Measurements from ENCODE around the gene LAMTOR2. TPM values are rescaled to one million over a fixed set of nuclear protein-coding genes. Genes with fewer than 3 reads are reported as not detected.
"Not testable (repeated sequence)": the region's sequence is repeated elsewhere in the genome, so short reads cannot be mapped to it uniquely, and the experiment has no call there.

The LAMTOR2 gene
- total RNA-seq, 2 experiments from 2014 or later: 72.4 to 74.1 TPM

DNA sequence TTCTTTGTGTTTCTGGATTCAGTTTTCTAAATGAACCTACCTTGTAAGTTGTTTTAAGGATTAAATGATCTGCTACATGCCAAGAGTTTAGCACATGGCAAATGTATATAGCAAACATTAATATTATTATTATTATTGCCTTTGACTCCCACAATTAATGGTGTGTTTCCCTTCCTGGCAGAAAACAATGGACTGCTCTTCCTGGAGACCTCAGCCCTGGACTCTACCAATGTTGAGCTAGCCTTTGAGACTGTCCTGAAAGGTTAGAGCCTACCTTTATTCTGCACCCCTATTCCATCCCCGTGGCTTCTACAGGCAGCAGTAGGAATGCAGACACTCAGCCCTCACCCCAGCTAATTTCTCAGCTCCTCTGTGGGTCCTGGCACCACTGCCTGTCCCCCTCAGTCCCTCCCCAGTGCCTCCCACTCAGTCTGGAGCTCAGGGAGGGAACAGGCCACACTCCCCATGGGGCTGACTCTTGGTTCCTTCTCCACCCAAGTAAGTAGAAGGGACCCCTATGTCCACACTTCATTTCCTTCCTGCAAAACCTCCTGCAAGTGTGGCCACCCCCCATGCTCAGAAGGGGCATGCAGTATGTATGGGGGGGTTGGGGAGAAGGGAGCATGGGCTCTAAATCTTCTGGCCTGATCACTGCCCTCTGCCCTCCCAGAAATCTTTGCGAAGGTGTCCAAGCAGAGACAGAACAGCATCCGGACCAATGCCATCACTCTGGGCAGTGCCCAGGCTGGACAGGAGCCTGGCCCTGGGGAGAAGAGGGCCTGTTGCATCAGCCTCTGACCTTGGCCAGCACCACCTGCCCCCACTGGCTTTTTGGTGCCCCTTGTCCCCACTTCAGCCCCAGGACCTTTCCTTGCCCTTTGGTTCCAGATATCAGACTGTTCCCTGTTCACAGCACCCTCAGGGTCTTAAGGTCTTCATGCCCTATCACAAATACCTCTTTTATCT, 15.2 kb downstream of the LAMTOR2 start:
- no peak overlapping the region for H3K4me3 Mint-ChIP-seq
- H3K4me1 Mint-ChIP-seq (ENCODE audit: low read depth): peaks cover 10% of the 10 kb centered on the region
- ChIA-PET CTCF (no interaction called here), POLR2A (no interaction called here)
- H3K27ac Mint-ChIP-seq: no peak overlapping the region
- H3K27me3 Mint-ChIP-seq (ENCODE audit: low read depth): peaks cover 10% of the 10 kb centered on the region
- ATAC-seq: no peak
- no peaks in the 10 kb centered on the region for H3K36me3 Mint-ChIP-seq (ENCODE audit: low read depth)
- no peak for DNase-seq
- H3K9me3 Mint-ChIP-seq (ENCODE audit: insufficient read depth): no peaks in the 10 kb centered on the region

- POLR2A ChIA-PET: no interaction called here
- no peak overlapping the region for H3K4me3 Mint-ChIP-seq
These were observed 16.0 kb downstream of the LAMTOR2 start for GRCh38 chr1:156070548-156070947.

DNA sequence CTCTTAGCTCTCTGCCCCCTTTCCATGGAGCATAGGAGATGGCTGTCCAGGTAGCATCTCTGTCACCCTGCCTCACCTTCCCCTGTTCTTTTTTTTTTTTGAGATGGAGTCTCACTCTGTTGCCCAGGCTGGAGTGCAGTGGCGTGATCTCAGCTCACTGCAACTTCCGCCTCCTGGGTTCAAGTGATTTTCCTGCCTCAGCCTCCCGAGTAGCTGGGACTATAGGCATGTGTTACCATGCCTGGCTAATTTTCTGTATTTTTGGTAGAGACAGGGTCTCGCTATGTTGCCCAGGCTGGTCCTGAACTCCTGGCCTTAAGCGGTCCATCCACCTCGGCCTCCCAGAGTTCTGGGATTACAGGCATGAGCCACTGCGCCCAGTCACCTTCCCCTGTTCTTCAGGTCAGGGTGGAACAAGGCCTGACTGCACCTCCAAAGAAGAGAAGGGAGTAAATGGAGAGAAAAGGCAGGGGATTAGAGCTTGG, 16.8 kb downstream of the LAMTOR2 start:
- H3K9me3 Mint-ChIP-seq (ENCODE audit: insufficient read depth); POLR2A ChIA-PET; H3K27ac Mint-ChIP-seq; ATAC-seq; DNase-seq; H3K4me1 Mint-ChIP-seq (ENCODE audit: low read depth); H3K4me3 Mint-ChIP-seq; H3K36me3 Mint-ChIP-seq (ENCODE audit: low read depth); CTCF ChIA-PET: not testable (repeated sequence)
- peaks cover 17% of the 10 kb centered on the region for H3K27me3 Mint-ChIP-seq (ENCODE audit: low read depth)

More at GRCh38 chr1:156070548-156070947, 16.0 kb downstream of the LAMTOR2 start:
- H3K27ac Mint-ChIP-seq: no peak overlapping the region
- peaks cover 14% of the 10 kb centered on the region for H3K27me3 Mint-ChIP-seq (ENCODE audit: low read depth)
- H3K4me1 Mint-ChIP-seq (ENCODE audit: low read depth): peaks cover 12% of the 10 kb centered on the region
- CTCF ChIA-PET: no interaction called here
- DNase-seq (no peak), ATAC-seq (no peak)
- no peaks in the 10 kb centered on the region for H3K9me3 Mint-ChIP-seq (ENCODE audit: insufficient read depth)
- H3K36me3 Mint-ChIP-seq (ENCODE audit: low read depth): no peaks in the 10 kb centered on the region

DNA sequence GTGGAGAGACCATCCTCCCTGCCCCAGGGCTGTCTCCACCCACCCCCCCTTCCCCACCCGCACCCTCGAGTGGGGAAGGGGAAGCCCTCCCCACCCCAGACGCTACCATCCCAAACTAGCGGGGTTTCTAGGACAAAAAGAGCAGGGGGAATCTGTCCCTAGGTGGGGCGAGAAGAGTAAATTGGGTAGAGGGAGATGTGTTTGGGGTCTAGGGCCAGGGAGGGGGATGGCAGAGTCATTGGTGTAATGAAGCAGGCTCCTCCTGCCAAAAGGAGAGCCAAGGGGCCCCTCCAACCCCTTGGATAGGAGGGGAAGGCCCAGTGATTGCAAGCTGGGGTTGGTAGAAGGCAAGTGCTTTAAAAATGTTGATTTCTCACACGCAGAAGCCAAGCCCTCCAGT, 17.7 kb downstream of the LAMTOR2 start:
- peaks cover 3% of the 10 kb centered on the region for H3K4me1 Mint-ChIP-seq (ENCODE audit: low read depth)
- H3K27ac Mint-ChIP-seq: no peak overlapping the region
- ChIA-PET CTCF (interaction anchor here (0.9 to 1.5 kb wide), 2 partner anchors 9 to 24 kb away, joined by 3 read pairs; no protein-coding TSS in a partner anchor), POLR2A (no interaction called here)
- no peak for ATAC-seq
- DNase-seq: no peak
- peaks cover 17% of the 10 kb centered on the region for H3K27me3 Mint-ChIP-seq (ENCODE audit: low read depth)
- no peaks in the 10 kb centered on the region for H3K36me3 Mint-ChIP-seq (ENCODE audit: low read depth)
- no peak overlapping the region for H3K4me3 Mint-ChIP-seq
- H3K9me3 Mint-ChIP-seq (ENCODE audit: insufficient read depth): no peaks in the 10 kb centered on the region

DNA sequence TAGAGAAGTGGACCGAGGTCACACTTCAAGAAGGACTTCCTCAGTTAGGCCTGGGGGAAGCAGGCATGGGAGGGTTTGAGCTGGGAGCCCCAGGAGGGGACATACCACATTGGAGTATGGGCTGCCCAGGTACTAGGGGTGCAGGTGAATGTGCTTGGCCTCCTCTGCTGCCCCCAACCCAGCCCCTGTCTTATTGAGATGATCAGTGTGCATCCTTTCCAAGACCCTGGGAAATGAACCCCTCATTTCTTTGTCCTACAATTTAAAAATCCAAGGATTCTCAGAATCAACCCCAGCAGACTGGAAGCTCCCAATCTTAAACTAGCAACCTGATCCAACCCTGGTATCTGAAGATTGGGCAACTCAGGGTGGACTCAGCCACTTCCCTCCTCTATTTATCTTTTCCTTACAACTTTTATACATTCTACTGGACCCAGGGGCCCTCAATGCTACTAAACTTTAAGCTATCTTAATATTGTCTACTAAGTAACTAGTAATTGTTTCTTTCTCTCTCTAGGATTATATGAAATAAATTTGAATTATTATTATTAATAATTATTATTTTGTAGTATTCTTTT, 18.6 kb downstream of the LAMTOR2 start:
- no peak for ATAC-seq
- Mint-ChIP-seq H3K4me1 (ENCODE audit: low read depth) (peaks cover 3% of the 10 kb centered on the region), H3K36me3 (ENCODE audit: low read depth) (no peaks in the 10 kb centered on the region), H3K27me3 (ENCODE audit: low read depth) (peaks cover 22% of the 10 kb centered on the region), H3K4me3 (no peak overlapping the region), H3K27ac (no peak overlapping the region), H3K9me3 (ENCODE audit: insufficient read depth) (no peaks in the 10 kb centered on the region)
- ChIA-PET POLR2A (no interaction called here), CTCF (interaction anchor here (0.9 to 1.5 kb wide), 4 partner anchors 10 to 822 kb away, joined by 3 to 4 read pairs (median 3); no protein-coding TSS in a partner anchor)
- DNase-seq: no peak

DNA sequence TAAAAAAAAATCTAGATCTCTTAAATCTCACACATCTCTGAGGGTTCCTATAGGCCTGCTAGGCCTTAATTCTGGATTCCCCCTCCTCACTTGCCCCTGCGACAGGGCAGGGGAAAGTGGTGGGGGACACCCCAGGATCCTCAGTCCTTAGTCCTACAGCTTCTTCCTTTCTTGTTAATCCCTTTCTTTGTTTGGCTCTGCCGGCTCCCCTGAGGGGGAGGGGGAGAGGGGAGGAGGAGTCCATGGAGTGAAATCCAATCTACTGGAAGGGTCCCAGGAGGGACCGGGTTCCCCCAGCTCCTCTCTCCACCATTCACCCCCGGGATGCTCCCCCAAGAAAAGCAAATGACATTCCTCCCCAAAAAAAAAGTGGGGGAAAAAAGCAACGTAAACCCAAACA, 19.2 kb downstream of the LAMTOR2 start:
- H3K9me3 Mint-ChIP-seq (ENCODE audit: insufficient read depth): no peaks in the 10 kb centered on the region
- ATAC-seq: no peak
- ChIA-PET POLR2A (no interaction called here), CTCF (interaction anchor here (1.3 to 1.5 kb wide), 3 partner anchors 11 to 823 kb away, joined by 3 to 4 read pairs (median 3); no protein-coding TSS in a partner anchor)
- H3K27me3 Mint-ChIP-seq (ENCODE audit: low read depth): peaks cover 24% of the 10 kb centered on the region
- no peak overlapping the region for H3K4me3 Mint-ChIP-seq
- H3K36me3 Mint-ChIP-seq (ENCODE audit: low read depth): no peaks in the 10 kb centered on the region
- H3K4me1 Mint-ChIP-seq (ENCODE audit: low read depth): peaks cover 3% of the 10 kb centered on the region
- H3K27ac Mint-ChIP-seq: no peak overlapping the region
- no peak for DNase-seq

- ATAC-seq: no peak
- CTCF ChIA-PET: interaction anchor here (1.3 kb wide), 1 partner anchor 8 kb away, joined by 4 read pairs; no protein-coding TSS in a partner anchor
- no peaks in the 10 kb centered on the region for H3K9me3 Mint-ChIP-seq (ENCODE audit: insufficient read depth)
These were observed 20.1 kb downstream of the LAMTOR2 start for GRCh38 chr1:156074661-156075060.

GRCh38 chr1:156075162-156075561, 20.6 kb downstream of the LAMTOR2 start:
- H3K4me3 Mint-ChIP-seq: no peak overlapping the region
- ChIA-PET CTCF (interaction anchor here (1.3 kb wide), 1 partner anchor 9 kb away, joined by 4 read pairs; no protein-coding TSS in a partner anchor), POLR2A (interaction anchor here (1.0 kb wide), 1 partner anchor 10 kb away, joined by 4 read pairs; no protein-coding TSS in a partner anchor)
- peak overlapping the region; percentile 9 for H3K27ac Mint-ChIP-seq
- ATAC-seq (no peak), DNase-seq (no peak)
- peaks cover 34% of the 10 kb centered on the region for H3K27me3 Mint-ChIP-seq (ENCODE audit: low read depth)
- H3K36me3 Mint-ChIP-seq (ENCODE audit: low read depth): no peaks in the 10 kb centered on the region
- H3K9me3 Mint-ChIP-seq (ENCODE audit: insufficient read depth): no peaks in the 10 kb centered on the region
- peaks cover 3% of the 10 kb centered on the region for H3K4me1 Mint-ChIP-seq (ENCODE audit: low read depth)

More at GRCh38 chr1:156074661-156075060, 20.1 kb downstream of the LAMTOR2 start:
- DNase-seq: no peak
- H3K4me1 Mint-ChIP-seq (ENCODE audit: low read depth): peaks cover 3% of the 10 kb centered on the region
- POLR2A ChIA-PET: no interaction called here
- H3K27ac Mint-ChIP-seq: no peak overlapping the region
- no peak overlapping the region for H3K4me3 Mint-ChIP-seq
- peaks cover 31% of the 10 kb centered on the region for H3K27me3 Mint-ChIP-seq (ENCODE audit: low read depth)
- no peaks in the 10 kb centered on the region for H3K36me3 Mint-ChIP-seq (ENCODE audit: low read depth)

DNA sequence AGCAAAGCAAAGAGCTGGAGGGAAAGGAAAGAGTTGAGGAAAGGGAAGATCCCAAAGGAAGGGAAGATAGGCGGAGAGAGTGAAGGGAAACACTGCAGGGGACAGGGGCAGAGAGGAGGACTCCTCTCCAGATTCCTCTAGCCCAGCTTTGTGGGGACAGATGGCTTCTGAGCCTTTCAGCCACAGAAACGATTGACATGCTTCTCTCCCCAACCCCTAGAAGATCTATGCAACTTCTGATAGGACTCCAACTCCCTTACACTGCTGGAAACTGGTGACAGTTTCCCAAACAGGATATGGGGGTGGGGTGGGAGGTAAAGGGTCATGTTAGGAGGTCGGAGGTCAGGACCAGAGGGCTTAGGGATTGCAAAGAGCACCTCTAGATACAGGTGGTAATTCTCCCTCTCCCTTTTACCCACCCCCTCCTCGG, 21.2 kb downstream of the LAMTOR2 start:
- ATAC-seq: no peak
- H3K27me3 Mint-ChIP-seq (ENCODE audit: low read depth): peaks cover 34% of the 10 kb centered on the region
- DNase-seq: no peak
- H3K4me3 Mint-ChIP-seq: no peak overlapping the region
- H3K4me1 Mint-ChIP-seq (ENCODE audit: low read depth): peaks cover 3% of the 10 kb centered on the region
- POLR2A ChIA-PET: interaction anchor here (1.0 kb wide), 1 partner anchor 9 kb away, joined by 4 read pairs; no protein-coding TSS in a partner anchor
- no peaks in the 10 kb centered on the region for H3K36me3 Mint-ChIP-seq (ENCODE audit: low read depth)
- CTCF ChIA-PET: interaction anchor here (1.3 kb wide), 1 partner anchor 9 kb away, joined by 4 read pairs; no protein-coding TSS in a partner anchor
- no peak overlapping the region for H3K27ac Mint-ChIP-seq
- no peaks in the 10 kb centered on the region for H3K9me3 Mint-ChIP-seq (ENCODE audit: insufficient read depth)

- CTCF ChIA-PET: no interaction called here
- peak overlapping the region; percentile 47 for H3K4me3 Mint-ChIP-seq
These were observed 22.2 kb downstream of the LAMTOR2 start for GRCh38 chr1:156076609-156077429.

DNA sequence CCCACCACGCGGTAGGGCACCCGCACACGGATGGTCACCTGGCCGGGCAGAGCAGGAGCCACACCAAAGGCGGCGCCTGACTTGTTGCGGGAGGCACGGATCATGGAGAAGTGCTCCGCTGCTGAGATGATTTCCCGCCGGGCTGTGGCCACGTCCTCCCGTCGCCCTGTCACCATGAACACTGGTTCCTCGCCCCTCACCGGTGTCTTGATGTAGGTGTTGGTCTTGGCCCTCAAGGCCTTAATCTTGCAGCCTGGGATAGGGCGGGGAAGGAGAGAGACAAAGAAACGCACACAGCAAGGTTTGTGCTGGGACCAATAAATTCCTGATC, 22.8 kb downstream of the LAMTOR2 start:
- H3K27me3 Mint-ChIP-seq (ENCODE audit: low read depth): peaks cover 39% of the 10 kb centered on the region
- H3K4me3 Mint-ChIP-seq: no peak overlapping the region
- no peak overlapping the region for H3K27ac Mint-ChIP-seq
- ChIA-PET CTCF (interaction anchor here (1.2 to 1.8 kb wide), 2 partner anchors 20 to 52 kb away, joined by 3 to 5 read pairs; no protein-coding TSS in a partner anchor), POLR2A (no interaction called here)
- DNase-seq (no peak), ATAC-seq (no peak)
- H3K9me3 Mint-ChIP-seq (ENCODE audit: insufficient read depth): no peaks in the 10 kb centered on the region
- H3K36me3 Mint-ChIP-seq (ENCODE audit: low read depth): no peaks in the 10 kb centered on the region
- H3K4me1 Mint-ChIP-seq (ENCODE audit: low read depth): peaks cover 5% of the 10 kb centered on the region

More at GRCh38 chr1:156076609-156077429, 22.2 kb downstream of the LAMTOR2 start:
- Mint-ChIP-seq H3K27ac (no peak overlapping the region), H3K27me3 (ENCODE audit: low read depth) (peaks cover 39% of the 10 kb centered on the region), H3K9me3 (ENCODE audit: insufficient read depth) (no peaks in the 10 kb centered on the region), H3K4me1 (ENCODE audit: low read depth) (peaks cover 5% of the 10 kb centered on the region), H3K36me3 (ENCODE audit: low read depth) (no peaks in the 10 kb centered on the region)
- POLR2A ChIA-PET: no interaction called here
- DNase-seq: no peak
- ATAC-seq: peak; percentile 40
